AG04450 (cell line): ENCODE data around the gene PLXNA4. TPM values are rescaled to one million over a fixed set of nuclear protein-coding genes. Genes with fewer than 3 reads are reported as not detected.

Experiments used
- CTCF ChIA-PET: fragments of 300-600, 350-600 bp; formaldehyde crosslinking; extraction: SDS; loops from one replicate; lab custom pipeline; 2022; ENCODE audit warnings: antibody characterized with exemption, inconsistent platforms; lab: Charles Lee
- POLR2A ChIA-PET: fragments of 350-600 bp; formaldehyde crosslinking; extraction: SDS; loops from one replicate; lab custom pipeline; 2021; ENCODE audit warnings: antibody characterized with exemption, inconsistent platforms; lab: Yijun Ruan, JAX
- DNase-seq: peaks from one replicate; pipeline ENCODE4 v3.0.0-alpha.2; 2011; ENCODE audit warnings: low read depth, low spot score
- H3K27ac ChIP-seq: one replicate; pipeline ENCODE4 v1.5.1; 2012; ENCODE audit warnings: low read depth, low read length, control low read depth
- H3K27me3 ChIP-seq: one replicate; pipeline ENCODE4 v1.6.0; 2012; ENCODE audit warnings: low read length; ENCODE audit not compliant: control insufficient read depth, insufficient read depth
- H3K4me3 ChIP-seq: 2 replicates; pipeline ENCODE4 v1.5.1; 2011; ENCODE audit warnings: mild to moderate bottlenecking, low read depth, low read length, control low read depth
- H3K9me3 ChIP-seq: 2 replicates; pipeline ENCODE4 v1.5.1; 2012; ENCODE audit warnings: low read length; ENCODE audit not compliant: control insufficient read depth, insufficient read depth
- CTCF ChIP-seq: IDR thresholded peaks from 2 replicates; pipeline ENCODE4 v1.5.1; 2011; ENCODE audit warnings: low read depth, low read length, control low read depth, inconsistent platforms
- polyA plus RNA-seq: library from polyadenylated mRNA; depleted of rRNA; stranded (reverse); fragments of >200 nt; gene quantifications from 2 replicates; pipeline ENCODE4 v1.2.3, GENCODE V29; 2011

Gene PLXNA4
- polyA plus RNA-seq, 1 experiment: 0.05 TPM

- peaks cover 2% of the 10 kb centered on the region for H3K27me3 ChIP-seq
- POLR2A ChIA-PET: no interaction called here
- no peak for DNase-seq
- no peaks in the 10 kb centered on the region for H3K9me3 ChIP-seq
- CTCF ChIA-PET: no interaction called here
- no peak overlapping the region for H3K27ac ChIP-seq
- no peak overlapping the region for H3K4me3 ChIP-seq
- TF ChIP-seq CTCF: no peak
Observed at GRCh38 chr7:132410861-132411541, 165.3 kb downstream of the PLXNA4 start.

GRCh38 chr7:132410385-132410784 is 165.9 kb downstream of the PLXNA4 start:
- POLR2A ChIA-PET: no interaction called here
- CTCF ChIA-PET: no interaction called here
- Histone ChIP-seq H3K4me3 (no peak overlapping the region), H3K27me3 (peaks cover 2% of the 10 kb centered on the region), H3K27ac (no peak overlapping the region), H3K9me3 (no peaks in the 10 kb centered on the region)
- no peak for DNase-seq
- no peak for TF ChIP-seq CTCF

- no peak for DNase-seq
- no peak for TF ChIP-seq CTCF
- no peak overlapping the region for H3K4me3 ChIP-seq
- H3K9me3 ChIP-seq: no peaks in the 10 kb centered on the region
- H3K27ac ChIP-seq: no peak overlapping the region
- peaks cover 2% of the 10 kb centered on the region for H3K27me3 ChIP-seq
- POLR2A ChIA-PET: no interaction called here
- CTCF ChIA-PET: interaction anchor here (1.0 kb wide), 1 partner anchor 173 kb away, joined by 3 read pairs; no protein-coding TSS in a partner anchor
Observed at GRCh38 chr7:132407764-132408163, 168.5 kb downstream of the PLXNA4 start.

GRCh38 chr7:132406039-132406438 is 170.2 kb downstream of the PLXNA4 start:
- Histone ChIP-seq H3K27ac (no peak overlapping the region), H3K27me3 (peaks cover 2% of the 10 kb centered on the region), H3K9me3 (no peaks in the 10 kb centered on the region), H3K4me3 (no peak overlapping the region)
- no peak for TF ChIP-seq CTCF
- ChIA-PET CTCF (no interaction called here), POLR2A (no interaction called here)
- DNase-seq: no peak

- TF ChIP-seq CTCF: no peak
- POLR2A ChIA-PET: no interaction called here
- CTCF ChIA-PET: no interaction called here
- Histone ChIP-seq H3K27me3 (no peaks in the 10 kb centered on the region), H3K9me3 (no peaks in the 10 kb centered on the region), H3K4me3 (no peak overlapping the region), H3K27ac (no peak overlapping the region)
- no peak for DNase-seq
Observed at GRCh38 chr7:132404261-132404660, 172.0 kb downstream of the PLXNA4 start.
